Posterior cingulate gyrus (tissue), 11 donors: ENCODE results near the gene EDN2.

Source experiments
- DNase-seq, 10 donors: peaks; one replicate each; pipeline versions ENCODE4 v3.0.0 to v3.0.0-alpha.2; 2020 to 2021; ENCODE audit warnings: mixed read lengths in 3 of 10
- intact Hi-C: fragments of 100-400 bp; cut with DNase I; formaldehyde crosslinking; loops from one replicate; pipeline ENCODE4 v1.15.1; 2023

EDN2 gene

DNA sequence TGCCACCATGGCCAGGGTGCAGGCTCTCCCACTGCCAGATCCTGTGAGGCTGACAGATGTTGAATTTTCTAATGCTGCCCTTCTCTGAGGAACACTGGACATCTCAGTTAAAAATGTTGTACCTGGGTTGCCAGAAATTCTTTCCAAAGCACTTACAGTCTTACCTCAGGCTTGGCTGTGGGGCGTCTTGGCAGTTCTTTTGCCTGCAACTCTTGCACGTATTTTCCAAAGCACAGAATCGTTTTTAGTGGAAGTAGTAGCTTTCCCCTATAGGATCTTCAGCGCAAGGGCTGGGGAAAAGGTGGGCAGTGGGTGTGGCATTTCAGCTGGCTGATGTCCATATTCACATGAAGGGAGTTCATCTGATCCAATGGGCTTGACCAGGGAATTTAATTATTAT is 53.9 kb downstream of the EDN2 start:
- intact Hi-C loops, result loop anchor here (5.0 kb wide), 1 partner anchor 148 kb away; no protein-coding TSS in a partner anchor
- peak in 2 of 10 donors; percentile 10 to 29 for DNase-seq

DNA sequence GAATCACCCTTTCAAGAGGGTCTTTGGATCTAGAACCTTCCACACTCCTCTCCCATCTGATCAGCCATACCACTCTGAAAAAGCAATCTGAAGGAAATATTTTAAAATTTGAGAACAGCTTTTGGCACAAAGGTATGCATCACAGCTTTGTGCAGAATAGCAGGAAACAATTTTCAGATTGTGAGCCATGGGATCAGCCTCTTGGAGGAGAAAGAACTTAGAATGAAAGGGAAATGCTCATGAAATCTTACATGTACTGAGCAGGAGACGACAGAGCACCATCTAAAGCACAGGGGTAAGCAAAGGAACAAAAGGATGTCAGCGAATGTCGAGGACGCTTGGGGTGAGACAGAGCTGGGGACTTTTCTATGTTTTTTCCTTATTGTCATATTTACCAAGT is 54.4 kb downstream of the EDN2 start:
- intact Hi-C loops, result loop anchor here (5.0 kb wide), 1 partner anchor 148 kb away; no protein-coding TSS in a partner anchor
- no peak for DNase-seq

DNA sequence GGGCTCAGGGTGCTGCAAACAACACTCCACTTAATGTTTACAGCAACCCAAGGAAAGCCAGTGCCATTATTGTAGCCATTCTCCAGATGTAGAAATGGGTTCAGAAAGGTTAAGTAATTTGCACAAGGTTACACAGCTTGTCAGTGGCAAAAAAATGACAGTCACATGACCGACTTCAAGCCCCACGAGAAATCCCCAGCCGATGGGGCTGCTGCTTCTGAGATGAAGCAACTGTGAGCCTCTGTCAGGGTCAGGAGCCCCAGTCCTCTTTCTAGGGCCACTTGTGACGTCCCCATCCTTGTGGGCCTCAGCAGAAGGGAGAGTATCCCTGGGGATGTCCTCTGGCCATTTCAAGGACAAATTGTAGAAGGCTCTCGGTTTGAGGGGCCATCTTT is 54.8 kb downstream of the EDN2 start:
- intact Hi-C loops, result loop anchor here (5.0 kb wide), 1 partner anchor 147 kb away; no protein-coding TSS in a partner anchor
- peak in 2 of 10 donors; percentile 41 to 70 for DNase-seq
